CD4-positive, alpha-beta T cell treated with Interleukin-21 for 1 hour (primary cell): ENCODE results near the gene SNX5.
A peak's percentile ranks its signal among the peaks of the same experiment; 100 is the strongest.

ENCODE experiments used
- DNase-seq: peaks from one replicate; pipeline ENCODE4 v3.0.0-alpha.2; 2020

Gene SNX5

DNA sequence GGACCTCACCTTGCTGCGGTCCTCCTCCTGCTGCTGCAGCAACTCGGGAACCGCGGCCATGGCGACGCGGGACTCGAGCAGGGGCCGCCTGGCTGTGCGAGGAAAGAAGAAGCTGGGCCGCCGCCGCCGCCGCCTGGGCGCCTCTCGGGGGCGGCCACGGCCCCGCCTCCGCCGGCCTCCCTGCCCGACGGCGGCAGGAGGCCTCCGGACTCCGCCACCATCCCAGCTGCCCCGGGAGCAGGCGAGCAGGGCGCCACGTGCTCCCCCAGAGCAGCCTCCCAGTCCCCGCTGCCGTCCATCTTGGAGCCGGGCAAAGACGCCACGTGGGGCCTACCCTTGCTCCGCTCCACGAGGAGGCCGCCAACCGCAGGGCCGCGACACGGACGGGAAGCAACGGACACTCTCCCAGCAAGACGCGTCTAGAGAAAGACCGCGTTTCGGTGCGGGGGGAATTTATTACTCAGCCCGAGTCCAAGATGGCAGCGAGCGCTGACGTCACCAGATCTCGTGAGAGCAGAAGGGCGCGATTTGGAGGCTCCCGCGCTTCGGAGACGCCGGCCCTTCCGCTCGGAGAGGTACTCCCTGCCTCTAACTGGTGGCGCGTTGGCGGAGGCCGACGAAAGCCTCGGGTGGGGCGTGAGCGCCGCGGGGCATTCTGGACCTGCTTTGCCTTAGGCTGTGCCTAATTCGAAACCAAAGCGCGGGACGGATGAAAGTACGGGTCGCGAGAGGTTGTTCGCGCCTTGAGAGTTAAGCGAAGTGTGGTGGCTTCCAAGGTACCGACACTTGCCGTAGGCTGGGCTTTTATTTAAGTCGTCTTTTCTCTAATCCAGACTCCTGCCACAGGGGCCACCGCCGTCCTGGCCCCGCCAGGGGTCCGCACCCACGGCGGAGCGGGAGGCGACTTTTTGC, at the start of gene SNX5, which contains the start of gene MGME1:
TSS of gene SNX5 (minus strand) at position 429 of the 912 bp plus-strand sequence. CDS start at position 60, 369 bp downstream.
TSS of gene MGME1 (plus strand) at position 653 of the 912 bp plus-strand sequence. CDS start 842 bp downstream, outside the sequence.
- DNase-seq, result peak; percentile 99

DNA sequence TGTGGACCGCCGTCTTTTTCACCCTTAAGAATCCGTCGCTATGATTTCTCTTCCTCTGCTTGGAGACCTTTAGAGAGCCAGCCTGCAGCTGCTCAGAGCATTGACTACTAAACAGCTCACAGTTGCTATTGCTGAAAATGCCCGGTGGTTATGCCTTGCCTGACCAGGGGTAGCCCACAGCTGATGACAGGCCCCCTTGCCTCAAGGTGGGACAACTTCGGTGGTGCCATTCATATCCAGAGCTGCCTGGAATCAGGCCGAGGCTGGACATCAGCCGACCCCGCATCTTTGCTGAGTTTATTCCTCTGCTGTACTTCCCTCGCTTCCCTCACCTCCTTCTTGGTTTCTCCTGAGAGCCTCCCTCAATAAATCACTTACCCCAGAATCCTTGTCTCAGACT, 49.5 kb upstream of the SNX5 start:
- no peak for DNase-seq

DNA sequence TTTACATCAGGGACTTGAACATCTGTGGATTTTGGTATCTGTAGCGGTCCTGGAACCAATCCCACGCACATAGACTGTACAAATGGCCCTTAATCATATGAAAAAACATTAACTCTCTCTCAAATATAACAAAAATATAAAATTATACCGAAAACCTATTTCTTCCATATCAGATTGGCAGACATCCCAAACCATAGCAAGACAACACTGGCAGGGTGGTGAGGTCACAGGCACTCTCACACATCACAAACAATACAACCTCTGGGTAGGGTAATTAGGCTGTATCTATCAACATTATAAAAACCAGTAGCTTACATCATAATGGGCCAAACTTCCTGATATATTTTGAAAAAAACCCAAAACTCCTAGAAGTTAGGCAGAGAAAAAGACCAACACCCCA, 48.2 kb upstream of the SNX5 start:
- DNase-seq, result no peak

DNA sequence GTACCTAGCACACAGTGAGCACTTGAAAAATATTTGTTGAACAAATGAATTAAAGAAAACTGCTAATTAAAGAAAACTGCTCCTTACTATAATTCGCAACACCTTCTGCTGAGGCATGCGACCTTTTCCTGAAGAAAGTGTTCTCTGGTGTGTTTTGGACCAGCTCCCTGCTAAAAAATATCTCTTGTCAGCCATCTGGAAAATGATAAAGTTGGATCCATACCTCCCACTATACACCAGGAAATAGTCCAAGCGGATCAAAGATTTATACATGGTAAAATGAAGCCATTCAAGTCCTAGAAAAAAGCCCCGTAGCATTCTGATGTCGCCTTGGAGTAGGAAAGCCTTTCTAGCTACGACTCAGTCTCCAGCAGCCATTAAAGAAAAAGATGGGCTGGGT, 45.8 kb upstream of the SNX5 start:
- no peak for DNase-seq

DNA sequence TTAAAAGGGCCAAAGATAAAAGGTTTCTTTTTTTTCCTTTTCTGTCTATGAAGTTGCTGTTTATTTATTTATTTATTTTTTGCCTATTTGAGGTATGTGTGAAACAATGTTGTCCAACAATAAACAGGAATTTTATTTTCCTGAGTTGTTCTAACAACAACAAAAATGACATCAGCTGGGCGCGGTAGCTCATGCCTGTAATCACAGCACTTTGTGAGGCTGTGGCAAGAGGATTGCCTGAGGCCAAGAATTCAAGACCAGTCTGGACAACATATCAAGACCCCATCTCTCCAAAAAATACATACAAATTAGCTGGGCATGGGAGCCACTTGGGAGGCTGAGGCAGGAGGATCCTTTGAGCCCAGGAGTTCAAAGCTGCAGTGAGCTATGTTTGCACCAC, 44.3 kb upstream of the SNX5 start:
- DNase-seq, result no peak

DNA sequence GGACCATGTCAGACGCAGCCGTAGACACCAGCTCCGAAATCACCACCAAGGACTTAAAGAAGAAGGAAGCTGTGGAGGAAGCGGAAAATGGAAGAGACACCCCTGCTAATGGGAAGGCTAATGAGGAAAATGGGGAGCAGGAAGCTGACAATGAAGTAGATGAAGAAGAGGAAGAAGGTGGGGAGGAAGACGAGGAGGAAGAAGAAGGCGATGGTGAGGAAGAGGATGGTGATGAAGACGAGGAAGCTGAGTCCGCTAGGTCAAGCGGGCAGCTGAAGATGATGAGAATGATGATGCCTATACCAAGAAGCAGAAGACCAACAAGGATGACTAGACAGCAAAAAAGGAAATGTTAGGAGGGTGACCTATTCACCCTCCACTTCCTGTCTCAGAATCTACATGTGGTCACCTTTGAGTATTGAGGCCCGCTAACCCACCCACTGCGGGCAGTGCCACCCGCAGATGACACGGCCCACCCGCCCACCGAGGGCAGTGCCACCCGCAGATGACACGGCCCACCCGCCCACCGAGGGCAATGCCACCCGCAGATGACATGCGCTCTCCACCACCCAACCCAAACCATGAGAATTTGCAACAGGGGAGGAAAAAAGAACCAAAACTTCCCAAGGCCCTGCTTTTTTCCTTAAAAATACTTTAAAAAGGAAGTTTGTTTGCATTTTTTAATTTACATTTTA, 43.5 kb upstream of the SNX5 start:
- no peak for DNase-seq

DNA sequence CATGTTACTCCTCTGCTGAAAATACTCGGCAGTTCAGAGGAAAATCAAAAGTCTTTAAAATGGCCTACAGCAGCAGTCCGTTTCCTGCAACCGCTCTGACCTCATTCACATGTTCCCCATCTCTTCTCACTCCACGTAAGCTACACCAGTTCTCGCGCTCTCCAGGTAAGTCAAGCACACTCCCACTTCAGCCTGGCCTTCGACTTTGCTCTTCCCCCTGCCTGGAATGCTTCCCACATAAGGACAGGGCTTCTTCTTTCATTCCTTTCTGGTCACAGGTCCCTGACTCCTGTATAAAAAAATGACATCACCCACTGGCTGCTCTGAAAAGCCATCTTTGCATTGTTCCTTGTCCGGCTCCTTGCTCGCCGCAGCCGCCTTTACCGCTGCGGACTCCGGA, 42.9 kb upstream of the SNX5 start:
- no peak for DNase-seq

DNA sequence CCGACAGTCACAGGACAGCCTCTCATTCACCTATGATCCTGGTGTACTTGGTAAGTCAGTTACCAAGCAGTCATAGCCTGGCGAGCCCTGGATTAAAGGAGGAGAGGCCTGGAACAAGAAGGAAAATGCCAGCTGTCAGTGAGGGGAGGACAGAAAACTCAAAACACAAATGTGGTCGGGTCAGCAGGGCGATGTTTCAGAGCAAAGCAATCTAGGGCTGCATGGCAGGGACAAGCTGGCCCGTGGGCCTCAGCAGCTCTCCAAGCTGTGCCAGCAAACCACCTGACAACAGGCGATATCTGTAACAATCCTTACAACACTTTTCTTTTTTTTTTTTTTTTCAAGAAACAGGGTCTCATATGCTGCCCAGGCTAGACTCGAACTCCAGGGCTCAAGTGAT, 40.5 kb upstream of the SNX5 start:
- DNase-seq, result no peak

DNA sequence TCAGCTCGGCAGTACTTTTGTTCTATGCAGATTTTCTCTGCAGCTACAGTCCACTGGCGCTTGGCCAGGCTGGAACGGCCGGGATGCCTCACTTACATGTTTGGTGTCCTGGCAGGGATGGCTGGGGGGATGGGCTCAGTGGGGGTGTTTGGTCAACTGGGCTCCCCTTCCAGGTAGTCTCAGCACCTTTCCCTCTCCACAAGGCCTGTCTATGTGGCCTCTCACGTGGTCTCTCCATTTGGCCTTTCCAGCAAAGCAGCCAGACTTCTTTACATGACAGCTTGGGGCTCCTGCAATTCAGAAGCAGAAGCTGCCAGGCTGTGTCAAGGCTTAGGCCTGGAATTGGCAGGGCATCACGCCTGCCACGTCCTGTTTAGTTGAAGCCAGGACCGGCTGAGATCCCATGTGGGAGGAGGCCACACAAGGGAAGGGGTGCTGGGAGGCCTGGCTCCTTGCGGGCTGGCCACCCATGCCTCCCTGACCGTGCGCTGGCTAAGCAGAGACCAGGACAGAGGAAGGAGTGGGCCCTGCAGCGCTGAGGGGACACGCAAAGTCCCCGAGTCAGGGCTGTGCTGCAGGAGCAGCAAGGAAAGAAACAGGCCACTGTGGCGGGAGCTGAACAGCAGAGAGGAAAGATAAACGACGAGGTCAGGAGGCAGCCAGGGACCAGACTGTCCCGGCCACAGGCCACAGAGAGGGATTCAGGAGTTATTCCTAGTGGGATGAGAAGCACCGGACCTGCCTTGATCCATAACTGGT, 39.1 kb upstream of the SNX5 start:
- DNase-seq, result no peak

DNA sequence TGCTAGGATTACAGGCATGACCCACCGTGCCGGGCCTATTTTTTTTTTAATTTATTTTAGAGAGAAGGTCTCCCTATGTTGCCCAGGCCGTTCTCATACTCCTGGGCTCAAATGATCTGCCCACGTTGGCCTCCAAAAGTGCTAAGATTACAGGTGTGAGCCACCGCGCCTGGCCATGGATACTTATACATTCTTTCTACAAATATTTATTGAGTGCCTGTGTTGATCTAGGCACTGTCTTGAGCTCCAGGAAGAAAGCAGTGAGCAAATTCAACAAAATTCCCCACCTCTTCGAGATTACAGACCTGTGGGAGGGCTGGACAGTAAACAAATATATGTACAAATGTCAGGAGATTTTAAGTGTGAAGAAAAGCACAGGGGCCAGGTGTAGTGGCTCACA, 38.1 kb upstream of the SNX5 start:
- DNase-seq, result no peak

DNA sequence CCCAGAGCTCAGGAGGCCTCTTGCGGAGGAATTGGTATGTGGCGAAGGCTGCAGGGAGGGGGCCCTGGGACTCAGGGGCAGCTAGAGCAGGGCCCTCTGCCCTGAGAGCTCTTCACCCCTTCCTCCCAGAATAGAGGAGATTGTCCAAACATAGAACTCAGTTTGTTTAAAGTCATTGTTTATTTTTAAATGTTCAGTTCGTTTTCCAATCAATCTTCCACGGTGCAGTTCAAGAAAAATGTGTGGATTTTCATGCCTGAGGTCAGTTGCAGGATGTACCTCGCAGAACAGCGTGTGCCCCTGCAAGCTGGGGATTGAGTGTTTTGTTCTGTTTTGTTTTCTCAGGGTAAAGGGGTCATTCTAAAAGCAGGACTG, 37.4 kb upstream of the SNX5 start:
- no peak for DNase-seq

DNA sequence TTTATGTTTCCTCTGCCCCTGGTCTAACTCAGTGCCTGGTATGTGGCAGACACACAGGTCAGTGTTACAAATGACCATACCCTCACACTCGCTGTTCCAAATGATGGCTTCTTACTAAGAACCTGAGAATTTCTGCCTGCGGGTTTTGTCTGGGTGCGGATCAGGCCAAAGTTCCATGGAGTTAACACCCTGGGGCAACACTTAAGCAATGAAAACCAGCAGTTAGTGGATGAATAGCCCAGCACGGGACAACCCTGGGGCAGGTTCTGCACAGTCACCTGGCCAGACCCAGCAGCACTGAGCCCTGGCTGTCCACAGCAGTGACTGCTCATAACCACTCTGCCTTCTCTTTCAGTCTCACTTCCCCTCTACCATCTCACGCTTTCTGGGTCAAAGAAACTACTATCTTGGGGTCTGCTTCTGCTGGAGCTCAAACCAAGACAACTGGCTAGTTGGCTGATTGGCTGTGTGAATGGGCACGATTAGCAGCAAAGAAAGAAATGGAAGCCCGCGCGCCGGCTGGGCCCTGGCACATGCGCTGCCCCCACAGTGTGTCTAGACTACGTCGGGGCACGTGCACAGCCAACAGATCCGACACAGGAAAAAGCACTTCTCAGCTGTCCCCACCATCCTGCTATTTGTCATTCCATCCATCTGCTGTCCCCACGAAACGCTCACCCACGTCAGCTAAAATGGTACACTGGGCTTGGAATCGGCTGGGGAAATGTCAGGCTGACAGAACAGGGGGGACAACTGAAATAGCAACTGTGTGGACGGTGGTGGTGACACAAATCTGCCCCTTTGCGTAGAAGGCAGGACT, 36.8 kb upstream of the SNX5 start:
- no peak for DNase-seq

DNA sequence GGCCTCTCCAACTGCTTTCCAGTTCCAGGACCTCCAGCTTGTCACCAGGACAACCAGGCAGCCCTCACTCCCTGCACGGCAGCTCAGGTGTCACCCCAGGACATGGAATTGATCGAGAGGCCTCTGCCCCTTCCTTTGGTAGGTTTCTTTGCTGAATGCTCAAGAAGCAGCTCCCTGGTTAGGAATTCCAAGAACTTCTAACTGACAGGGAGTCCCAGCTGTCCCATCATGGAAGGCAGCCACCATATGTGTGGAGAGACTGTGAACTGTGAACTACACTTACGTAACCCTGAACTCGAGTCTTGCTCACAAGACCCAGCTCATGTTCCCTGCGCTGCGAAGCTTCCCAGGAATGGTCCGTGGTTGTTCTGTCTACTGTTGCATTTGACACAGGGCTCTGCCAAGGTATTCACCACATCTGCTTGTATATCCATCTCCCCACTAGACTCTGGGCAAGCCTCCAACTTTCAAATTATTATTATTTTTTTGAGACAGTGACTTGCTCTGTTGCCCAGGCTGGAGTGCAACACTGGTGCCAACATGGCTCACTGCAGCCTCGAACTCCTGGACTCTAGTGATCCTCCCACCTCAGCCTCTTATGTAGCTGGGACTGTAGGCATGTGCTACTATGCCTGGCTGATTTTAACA, 35.9 kb upstream of the SNX5 start:
- DNase-seq, result no peak

DNA sequence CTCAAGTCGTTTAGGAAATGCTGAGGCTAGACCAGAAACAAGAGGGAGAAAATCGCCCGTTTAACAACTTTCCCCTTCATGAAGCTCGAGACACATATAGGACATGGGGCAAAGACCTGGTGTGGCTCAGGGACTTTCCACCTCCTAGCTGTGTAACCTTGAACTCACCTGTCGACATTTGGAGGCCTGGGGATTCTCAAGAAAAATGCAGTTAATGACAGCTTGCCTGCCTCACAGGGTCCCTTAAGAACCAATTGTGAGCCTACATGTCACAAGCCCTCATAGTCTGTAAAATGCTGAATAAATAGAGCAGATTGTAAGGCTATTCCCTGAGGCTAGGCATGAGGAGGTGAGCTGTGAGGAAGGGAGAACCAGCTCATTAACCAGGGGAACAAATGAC, 35.3 kb upstream of the SNX5 start:
- no peak for DNase-seq

DNA sequence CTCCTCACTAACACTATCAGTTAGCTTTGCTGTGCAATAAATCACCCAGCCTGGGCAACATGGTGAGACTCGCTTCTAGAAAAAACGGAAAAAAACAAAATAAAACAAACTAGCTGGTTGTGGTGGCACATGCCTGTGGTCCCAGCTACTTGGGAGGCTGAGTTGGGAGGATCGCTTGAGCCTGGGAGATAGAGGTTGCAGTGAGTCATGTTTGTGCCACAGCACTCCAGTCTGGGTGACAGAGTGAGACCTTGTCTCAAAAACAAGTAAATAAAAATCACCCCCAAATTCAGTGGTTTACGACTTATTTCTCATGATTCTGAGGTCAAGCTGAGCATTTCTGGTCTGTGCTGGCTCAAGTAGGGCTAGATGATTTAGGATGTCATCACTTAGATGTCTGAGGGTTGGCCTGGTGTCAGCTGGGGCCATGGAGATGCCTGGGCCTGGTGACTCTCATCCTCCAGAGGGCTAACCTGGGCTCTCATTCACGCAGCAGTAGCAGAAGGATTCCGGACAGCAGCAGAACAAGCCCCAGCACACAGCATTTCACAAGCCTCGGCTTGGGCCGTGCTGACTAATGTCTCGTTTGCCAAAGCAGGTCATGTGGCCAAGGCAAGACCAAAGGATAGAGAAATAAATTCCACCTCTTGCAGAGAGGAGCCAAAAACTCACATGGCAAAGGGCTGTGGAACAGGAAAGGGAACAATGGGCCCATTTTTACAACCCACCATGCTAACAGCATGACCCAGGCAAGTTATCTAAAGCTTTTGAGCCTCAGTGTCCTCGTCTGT, 32.7 kb upstream of the SNX5 start:
- DNase-seq, result no peak

DNA sequence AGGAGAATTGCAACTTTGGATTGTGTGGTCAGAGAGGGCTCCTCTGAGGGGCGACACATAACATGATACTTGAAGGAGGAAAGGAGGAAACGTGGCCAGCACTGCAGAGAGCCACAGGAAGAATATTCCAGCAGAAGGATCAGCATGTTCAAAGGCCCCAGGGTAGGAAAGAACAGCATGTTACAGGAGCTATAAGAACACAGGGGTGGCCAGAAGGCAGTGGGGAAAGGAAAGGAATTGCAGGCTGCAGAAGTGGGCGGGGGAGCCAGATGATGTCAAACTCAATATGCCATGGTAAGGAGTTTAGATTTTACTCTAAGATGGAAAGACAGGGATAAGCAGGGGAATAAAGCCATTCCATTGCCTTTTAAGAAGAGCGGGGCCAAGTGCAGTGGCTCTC, 31.0 kb upstream of the SNX5 start:
- no peak for DNase-seq

DNA sequence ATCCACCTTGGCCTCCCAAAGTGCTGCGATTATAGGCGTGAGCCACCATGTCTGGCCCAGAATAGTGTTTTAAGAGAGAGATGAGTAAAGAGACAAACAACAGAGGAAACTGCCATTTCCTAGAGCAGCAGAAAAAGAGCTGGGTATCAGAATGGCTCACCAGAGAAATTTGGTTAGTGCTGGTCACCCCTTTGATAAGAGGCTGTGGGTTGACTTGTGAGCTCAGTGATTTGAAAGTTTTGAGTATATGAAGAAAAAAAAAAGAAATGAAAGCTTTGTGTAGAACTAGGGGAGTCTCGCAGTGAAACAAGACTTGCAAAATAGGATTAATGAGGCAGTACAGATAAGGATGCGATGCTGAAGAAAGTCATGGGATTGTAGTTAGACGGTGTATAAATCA, 29.9 kb upstream of the SNX5 start:
- DNase-seq, result no peak

DNA sequence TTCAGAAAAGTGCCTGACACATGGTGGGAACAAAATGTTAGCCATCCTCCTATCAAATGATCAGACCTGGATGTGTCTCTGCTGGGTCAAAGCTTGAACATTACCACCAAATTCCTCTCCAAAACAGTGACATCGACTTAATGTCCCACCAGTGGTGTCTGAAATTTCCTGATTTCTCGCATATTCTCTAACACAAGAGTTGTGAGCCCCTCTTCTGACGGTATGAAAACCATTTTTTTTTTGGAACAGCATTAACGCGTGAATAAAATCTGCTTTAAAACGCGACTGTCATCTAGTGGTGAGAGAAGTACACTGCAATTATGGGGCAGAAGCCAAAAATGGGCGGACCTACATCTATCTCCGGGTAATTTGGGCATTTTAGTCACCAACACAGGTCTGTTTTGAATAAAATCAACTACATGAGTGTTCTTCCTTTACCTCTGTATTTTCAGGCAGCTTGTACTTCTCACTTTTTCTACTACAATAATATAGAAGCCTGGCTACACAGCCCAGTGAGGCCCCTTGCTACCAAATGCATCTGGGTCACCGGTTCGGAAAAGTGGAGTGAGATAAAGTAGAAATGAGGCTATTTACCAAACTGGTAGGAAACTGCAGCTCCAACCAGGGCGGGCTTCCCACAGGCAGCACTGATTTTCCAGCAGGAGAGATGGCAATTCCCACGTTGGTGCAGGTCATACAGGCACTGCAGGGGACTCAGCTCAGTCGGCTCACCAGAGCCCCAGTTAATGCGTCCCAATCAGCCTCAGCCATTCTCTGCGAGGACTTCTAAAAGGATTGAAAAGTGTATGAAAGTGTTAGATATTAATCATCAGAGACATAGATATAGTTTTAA, 27.6 kb upstream of the SNX5 start:
- DNase-seq, result peak; percentile 78

DNA sequence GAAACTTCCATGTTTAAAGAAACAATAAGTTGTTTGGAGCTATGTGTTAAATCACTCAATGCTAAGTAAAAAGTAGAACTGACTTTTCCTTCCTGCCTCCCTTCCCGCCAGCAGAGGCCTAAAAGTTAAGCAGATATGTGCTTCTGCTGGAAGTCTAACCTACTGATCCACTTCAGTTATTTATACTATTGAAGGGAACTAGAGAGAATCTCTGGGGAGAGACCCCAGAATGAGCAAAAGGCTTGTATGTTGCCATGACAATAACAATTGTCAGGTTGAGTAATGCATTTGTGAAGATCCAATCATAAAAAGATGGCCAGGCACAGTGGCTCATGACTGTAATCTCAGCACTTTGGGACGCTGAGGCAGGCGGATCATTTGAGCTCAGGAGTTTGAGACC, 25.0 kb upstream of the SNX5 start:
- no peak for DNase-seq

DNA sequence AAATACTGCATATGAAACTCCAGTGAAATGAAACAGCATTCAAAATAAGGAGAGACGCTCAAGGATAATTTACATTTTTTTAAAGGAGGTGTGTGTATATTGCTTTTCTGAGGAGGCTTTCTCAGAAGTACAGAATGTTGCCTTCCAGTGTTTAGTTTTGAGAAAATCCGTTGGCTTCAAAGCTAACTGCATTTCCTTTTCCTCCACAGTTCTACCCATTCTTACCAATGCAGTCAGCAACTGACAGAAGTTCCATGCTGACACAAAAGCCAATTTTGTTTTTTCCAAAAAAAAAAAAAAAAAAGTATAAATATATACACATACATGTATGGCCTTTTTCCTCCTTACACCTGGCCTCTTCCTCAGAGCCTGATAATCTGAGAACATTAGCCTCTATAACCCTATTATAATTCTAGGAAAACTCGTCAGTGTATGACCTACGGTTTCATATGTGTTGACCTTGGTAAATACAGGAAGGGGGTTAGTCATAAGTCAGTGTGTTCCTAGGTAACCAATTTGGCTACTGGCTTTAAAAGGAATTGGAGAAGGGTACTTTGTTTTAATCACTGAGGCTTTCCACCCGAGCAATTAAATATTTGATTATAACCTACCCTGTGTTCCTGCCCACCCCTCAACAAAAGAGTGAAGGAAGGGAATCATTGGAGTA, 24.4 kb upstream of the SNX5 start:
- no peak for DNase-seq
